GM13977 (cell line): ENCODE measurements around the gene TNFRSF8.

Experiments
- DNase-seq: peaks from one replicate; pipeline ENCODE4 v3.0.0; 2012; ENCODE audit warnings: low spot score
- in situ Hi-C: fragments of 300-500 bp; cut with MboI; formaldehyde crosslinking; loops from one replicate; pipeline ENCODE4 v1.12.0; 2022; ENCODE audit warnings: low sequenced_read_pairs, low pct_unique_long_range_greater_than_20kb, mixed read lengths, inconsistent platforms; ENCODE audit not compliant: unreplicated experiment
- TF ChIP-seq, protein P1 (sequence below): IDR thresholded peaks from 2 replicates; pipeline ENCODE4 v1.5.1; 2012; ENCODE audit warnings: mild to moderate bottlenecking, control low read depth; ENCODE audit not compliant: insufficient read depth; ENCODE audit errors: extremely low read depth, missing control alignments

TNFRSF8 gene

DNA sequence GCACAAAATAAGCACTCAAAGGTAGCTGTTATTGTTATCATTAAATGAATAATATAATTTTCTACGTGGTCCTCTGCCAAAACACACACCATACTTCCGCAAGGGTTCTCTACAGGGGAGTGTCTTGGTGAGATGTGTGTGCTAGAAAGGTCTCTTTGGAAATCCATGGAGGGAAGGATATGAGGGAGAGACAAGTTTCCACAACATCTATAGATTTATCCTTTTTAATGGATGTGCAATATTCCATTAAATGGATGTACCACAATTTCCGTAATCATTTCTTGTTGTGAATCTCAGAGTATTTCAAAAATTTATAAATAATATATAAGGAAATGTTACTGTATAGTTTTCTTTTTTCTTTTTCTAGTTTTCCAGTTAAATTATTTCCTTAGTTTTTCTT is 2.6 kb upstream of the TNFRSF8 start:
- DNase-seq = no peak
- in situ Hi-C loops = no loop called here
- TF ChIP-seq, protein P1, sequence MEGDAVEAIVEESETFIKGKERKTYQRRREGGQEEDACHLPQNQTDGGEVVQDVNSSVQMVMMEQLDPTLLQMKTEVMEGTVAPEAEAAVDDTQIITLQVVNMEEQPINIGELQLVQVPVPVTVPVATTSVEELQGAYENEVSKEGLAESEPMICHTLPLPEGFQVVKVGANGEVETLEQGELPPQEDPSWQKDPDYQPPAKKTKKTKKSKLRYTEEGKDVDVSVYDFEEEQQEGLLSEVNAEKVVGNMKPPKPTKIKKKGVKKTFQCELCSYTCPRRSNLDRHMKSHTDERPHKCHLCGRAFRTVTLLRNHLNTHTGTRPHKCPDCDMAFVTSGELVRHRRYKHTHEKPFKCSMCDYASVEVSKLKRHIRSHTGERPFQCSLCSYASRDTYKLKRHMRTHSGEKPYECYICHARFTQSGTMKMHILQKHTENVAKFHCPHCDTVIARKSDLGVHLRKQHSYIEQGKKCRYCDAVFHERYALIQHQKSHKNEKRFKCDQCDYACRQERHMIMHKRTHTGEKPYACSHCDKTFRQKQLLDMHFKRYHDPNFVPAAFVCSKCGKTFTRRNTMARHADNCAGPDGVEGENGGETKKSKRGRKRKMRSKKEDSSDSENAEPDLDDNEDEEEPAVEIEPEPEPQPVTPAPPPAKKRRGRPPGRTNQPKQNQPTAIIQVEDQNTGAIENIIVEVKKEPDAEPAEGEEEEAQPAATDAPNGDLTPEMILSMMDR = no peak

DNA sequence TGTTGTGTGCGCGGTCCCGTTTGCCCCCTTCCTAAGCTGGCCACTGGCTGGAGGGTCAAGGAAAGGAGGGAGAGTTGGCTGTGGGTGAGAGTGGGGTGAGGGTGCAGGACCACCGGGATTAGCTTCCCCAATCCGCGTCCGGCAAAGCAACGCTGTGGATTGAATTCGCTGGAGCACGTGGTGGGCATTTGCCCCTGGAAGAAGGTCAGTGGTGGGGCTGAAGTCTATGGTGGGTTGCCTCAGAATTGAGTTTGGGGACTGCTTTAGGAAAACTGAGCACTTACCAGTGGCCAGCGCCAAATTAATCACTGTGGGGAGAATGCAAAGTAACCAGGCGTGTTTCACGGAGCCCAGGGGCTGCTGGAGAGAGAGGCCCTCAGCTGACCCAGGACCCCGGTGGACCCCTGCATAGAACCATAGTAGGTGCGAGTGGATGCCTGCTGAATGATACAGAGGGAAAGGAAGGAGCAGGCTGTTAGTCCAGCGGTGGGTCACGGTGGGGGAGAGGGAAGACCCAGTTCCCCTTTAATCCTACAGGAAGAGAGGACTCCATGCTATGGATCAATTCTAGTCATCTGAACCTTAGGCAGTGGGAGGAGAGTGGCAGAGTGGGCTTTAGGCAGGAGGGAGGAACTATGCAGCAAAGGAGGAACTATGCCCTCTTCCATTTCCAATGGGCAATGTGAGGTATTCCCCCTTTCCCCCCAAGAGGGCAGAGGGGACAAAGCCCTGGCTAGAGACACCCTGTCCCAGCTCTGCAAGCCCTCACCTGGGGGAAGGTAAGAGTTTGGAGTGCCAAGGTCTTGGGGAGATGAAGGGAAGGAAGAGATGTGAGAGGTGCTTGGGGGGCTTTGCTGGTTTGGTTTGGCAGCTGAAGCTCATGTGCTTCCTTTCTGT is 1.2 kb downstream of the TNFRSF8 start:
- no peak for DNase-seq
- in situ Hi-C loops = no loop called here
- TF ChIP-seq, protein P1 = no peak

DNA sequence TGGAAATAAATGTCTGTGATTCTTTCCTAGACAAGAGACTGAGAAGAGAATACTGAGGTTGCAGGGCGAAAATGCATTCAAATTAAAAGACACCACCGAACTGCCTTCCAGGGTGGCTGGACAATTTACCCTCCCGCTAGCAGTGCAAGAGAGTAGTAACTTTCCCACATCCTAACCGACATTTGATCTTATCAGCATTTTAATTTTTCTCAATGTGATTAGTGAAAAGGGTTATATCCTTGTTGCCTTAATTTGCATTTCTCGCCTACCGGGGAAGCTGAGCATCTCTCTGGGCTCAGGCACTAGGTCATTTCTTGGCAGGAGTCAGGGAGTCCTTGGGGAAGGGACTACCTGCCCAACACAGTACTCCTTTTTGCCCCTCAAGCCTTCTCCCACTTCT is 2.8 kb downstream of the TNFRSF8 start:
- no peak for DNase-seq
- in situ Hi-C loops = no loop called here
- TF ChIP-seq, protein P1 = no peak

DNA sequence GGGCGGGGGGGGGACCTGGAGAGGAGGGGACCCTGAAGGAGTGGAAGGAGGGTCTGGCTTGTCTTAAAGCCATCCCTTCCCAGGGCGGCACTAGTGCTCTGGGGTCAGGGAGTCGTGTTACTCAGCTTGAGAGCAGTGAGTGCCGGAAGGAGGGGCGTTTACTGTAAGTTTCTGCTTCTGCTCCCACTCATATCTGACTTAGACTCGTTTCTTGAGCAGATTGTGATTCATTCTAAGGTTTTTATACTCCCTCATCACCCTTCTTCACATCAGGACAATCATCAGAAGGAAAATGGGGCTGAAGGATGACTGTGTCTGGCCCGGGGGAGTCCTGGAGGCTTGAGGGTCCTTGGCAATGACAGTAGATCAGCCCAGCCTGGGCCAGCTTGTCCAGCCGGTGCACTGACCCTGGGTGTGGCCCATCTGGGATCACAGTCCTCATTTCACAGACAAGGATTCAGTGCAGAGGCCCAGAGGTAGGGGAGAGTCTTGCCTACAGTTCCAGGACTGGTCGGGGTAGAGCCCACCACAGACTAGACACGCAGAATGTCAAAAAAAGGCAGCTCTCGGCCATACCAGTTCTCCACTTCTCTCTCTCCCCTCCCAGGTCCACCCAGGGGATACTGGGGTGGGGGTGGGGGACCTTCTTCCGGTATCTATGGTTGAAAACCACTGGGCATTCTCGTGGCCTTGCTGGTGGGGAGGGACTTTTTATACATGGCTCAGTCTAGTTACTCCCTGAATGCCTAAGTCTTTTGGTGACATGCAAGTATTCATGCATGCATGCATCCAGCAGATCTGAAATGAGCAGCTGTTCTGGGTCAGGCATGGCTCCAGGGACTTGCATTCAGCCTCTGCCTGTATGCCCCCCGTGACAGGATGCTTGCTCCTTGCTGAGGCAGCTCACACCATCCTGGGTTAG is 5.1 kb downstream of the TNFRSF8 start:
- DNase-seq = peak; percentile 68
- TF ChIP-seq, protein P1 = no peak
- in situ Hi-C loops = no loop called here

DNA sequence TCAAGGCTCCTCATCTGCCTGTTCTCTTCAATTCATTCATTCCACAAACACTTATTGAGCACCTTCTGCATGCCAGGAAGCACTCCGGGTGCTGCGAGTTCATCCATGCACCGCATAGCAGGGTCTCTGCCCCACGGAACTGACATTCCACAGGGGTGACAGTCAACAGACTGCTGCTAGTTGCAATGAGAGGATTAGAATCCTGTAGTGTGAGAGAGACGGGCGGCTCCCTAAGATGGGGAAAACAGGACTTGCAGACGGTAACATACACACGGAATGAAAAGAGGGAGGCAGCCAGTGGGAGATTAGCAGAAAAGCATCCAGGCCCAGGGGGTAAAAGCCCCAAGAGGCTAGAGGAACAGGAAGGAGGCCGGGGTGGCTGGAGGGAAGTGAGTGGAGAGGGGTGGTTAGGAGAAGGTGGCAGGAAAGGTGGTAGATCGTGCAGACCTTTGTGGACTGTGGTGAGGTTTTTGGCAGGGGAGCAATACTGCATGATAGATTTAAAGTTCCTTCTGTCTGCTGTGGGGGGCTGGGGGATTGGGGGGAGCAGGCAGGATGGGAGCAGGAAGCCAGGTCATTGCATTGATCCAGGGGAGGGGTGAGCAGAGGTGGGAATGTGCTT is 6.6 kb downstream of the TNFRSF8 start:
- no peak for DNase-seq
- in situ Hi-C loops = no loop called here
- TF ChIP-seq, protein P1 = no peak

DNA sequence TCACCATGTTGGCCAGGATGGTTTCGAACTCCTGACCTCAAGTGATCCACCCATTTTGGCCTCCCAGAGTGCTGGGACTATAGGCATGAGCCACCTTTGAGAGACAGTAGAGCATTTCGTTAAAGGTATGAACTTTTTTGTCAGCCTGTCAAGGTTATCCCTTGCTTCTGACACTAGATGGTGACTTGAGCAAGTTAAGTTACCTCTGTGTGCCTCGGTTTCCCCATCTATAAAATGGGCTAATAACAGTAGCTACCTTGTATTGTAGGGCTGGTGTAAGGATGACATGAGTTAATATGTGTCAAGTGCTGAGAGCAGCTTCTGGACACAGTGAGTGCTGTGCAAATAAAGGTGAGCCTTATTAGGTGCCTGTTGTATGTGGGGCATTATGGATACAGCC is 8.8 kb downstream of the TNFRSF8 start:
- no peak for DNase-seq
- TF ChIP-seq, protein P1 = no peak
- in situ Hi-C loops = no loop called here
